ENCODE measurements around the gene TNFRSF13B.
"Not testable (repeated sequence)": the region's sequence is repeated elsewhere in the genome, so short reads cannot be mapped to it uniquely, and the experiment has no call there.

TNFRSF13B gene

DNA sequence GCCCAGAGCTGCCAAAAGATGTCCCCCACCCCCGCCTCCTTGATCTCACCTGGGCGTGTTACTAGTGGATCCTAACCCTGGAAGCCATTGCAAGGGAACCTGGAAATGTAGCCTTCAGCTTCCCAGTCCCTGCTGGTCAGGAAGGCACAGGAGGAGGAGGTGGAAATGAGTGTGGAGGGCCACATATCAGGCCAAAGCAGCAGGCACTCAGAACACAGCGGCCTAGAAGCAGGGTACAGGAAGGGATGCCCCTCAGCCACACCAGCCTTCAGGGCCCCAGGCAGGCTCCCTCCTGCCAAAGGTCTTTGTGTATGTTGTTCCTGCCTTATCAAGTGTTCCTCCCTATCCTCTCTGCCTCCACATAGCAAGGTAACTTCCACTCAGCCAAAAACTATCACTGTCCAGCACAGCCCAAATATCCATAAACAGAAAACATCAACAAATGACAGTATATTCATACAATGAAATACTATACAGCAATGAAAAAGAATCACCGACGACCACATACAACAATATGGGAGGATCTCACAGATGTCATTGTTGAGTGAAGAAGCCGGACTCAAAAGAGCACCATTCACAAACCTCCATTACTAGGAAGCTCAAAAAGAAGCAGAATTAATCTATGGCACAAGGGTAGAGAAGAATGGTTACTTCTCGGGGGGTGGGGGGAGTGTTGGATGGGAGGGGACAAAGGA is 28.2 kb upstream of the TNFRSF13B start:
- in situ Hi-C loops (cut with MboI; ENCODE audit: low pct_unique_long_range_greater_than_20kb, low sequenced_read_pairs, unreplicated experiment), result loop anchor here (25.0 kb wide), 1 partner anchor 312 kb away; the partner anchor contains the start of gene NT5M
- DNase-seq (ENCODE audit: low spot score), result no peak
- TF ChIP-seq, protein P1, sequence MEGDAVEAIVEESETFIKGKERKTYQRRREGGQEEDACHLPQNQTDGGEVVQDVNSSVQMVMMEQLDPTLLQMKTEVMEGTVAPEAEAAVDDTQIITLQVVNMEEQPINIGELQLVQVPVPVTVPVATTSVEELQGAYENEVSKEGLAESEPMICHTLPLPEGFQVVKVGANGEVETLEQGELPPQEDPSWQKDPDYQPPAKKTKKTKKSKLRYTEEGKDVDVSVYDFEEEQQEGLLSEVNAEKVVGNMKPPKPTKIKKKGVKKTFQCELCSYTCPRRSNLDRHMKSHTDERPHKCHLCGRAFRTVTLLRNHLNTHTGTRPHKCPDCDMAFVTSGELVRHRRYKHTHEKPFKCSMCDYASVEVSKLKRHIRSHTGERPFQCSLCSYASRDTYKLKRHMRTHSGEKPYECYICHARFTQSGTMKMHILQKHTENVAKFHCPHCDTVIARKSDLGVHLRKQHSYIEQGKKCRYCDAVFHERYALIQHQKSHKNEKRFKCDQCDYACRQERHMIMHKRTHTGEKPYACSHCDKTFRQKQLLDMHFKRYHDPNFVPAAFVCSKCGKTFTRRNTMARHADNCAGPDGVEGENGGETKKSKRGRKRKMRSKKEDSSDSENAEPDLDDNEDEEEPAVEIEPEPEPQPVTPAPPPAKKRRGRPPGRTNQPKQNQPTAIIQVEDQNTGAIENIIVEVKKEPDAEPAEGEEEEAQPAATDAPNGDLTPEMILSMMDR (IDR thresholded peaks at IDR 0.05; ENCODE audit: extremely low read depth, insufficient read depth, missing control alignments), result no peak

DNA sequence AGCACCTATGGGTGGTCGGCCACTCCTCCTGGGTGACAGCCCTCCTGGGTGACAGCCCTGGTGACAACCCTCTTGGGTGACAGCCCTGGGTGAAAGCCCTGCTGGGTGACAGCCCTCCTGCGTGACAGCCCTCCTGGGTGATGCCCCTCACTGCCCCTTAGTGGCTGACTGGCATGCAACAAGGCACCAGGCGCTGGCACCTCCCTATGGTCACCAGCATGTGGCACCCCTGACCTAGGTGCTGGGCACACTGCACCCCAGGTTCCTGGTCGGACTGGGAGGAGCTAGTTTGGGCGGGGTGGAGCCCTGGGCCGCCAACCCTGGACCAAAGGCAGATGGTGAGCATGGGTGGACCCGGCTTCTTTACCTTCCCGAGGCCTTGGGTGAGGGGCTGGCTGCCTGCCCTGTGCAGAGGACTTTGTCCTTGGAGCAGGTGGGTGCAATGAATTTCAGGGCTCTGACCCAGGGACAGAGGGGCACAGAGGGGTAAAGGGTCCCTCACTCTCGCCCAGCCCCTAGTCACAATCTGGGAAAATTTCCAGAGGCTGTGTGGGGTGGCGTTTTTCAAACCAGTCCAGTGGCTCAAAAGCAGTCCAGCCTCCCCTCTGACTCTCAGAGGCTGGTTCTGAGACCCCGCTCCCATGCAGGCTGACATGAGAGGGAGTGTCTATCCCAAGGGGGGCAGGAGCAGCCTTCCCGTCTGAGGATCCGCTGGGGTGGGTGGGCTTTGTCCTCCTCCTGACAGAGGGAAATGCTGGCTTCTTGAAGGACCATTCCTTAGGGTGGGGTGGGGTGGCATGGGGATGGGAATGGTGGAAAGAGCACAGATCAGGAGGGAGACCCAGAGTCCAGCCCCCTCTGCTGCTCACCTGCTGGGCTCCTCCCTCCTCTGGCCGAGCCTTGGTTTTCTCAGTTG is 25.9 kb upstream of the TNFRSF13B start:
- TF ChIP-seq, protein P1 (IDR thresholded peaks at IDR 0.05; ENCODE audit: extremely low read depth, insufficient read depth, missing control alignments), result no peak
- no peak for DNase-seq (ENCODE audit: low spot score)
- in situ Hi-C loops (cut with MboI; ENCODE audit: low pct_unique_long_range_greater_than_20kb, low sequenced_read_pairs, unreplicated experiment), result no loop called here

DNA sequence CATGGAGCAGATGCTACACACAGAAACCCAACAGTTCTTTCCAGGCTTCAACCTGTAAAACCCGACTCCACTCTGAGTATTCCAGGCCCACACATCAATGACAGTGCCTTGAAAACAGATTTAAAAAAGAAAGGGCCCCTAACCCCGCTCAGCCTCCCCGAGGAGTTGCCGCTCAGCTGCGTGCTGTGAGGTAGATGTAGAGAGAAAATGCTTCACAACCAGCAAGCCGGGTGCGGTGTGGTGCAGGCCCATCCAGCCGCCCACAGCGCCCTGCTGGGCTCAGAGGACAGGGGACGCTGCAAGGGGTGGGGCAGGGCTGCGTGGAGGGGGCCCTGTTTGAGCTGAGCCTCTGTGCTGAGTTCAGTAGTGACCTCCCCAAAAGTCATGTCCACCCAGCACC is 24.8 kb upstream of the TNFRSF13B start:
- in situ Hi-C loops (cut with MboI; ENCODE audit: low pct_unique_long_range_greater_than_20kb, low sequenced_read_pairs, unreplicated experiment); DNase-seq (ENCODE audit: low spot score): not testable (repeated sequence)

DNA sequence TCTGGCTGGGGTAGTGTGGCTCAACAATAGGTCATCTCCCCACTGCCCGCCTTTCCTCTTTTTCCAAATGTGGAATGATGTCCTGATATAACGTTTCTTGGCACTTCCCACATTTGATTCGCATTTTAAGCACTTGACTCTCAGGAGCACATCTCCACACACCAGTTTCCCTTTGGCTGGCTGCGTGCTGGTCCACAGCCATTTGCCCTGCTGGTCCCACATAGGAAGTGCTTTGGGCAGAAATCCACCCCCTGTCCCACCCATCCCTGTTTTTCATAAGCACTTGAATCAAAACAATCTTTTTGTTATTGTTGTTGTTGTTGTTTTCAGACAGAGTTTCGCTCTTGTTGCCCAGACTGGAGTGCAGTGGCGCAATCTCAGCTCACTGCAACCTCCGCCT is 24.0 kb upstream of the TNFRSF13B start:
- TF ChIP-seq, protein P1 (IDR thresholded peaks at IDR 0.05; ENCODE audit: extremely low read depth, insufficient read depth, missing control alignments), result no peak
- in situ Hi-C loops (cut with MboI; ENCODE audit: low pct_unique_long_range_greater_than_20kb, low sequenced_read_pairs, unreplicated experiment), result no loop called here
- DNase-seq (ENCODE audit: low spot score), result no peak

DNA sequence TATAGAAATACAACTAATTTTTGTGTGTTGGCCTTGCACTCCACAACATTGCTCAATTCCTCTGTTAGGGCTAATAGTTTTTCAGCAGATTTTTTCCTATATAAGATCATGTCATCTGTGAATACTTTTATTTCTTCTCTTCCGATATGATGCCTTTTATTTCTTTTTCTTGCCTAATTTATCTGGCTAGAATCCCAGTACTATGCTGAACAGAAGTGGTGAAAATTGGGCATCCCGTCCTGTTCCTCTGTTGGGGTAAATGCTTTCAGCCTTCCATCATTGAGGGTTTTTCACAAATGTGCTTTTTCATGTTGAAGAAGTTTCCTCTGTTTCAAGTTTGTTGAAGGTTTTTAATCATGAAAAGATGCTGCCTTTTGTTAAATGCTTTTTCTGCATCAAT is 22.7 kb upstream of the TNFRSF13B start:
- TF ChIP-seq, protein P1 (IDR thresholded peaks at IDR 0.05; ENCODE audit: extremely low read depth, insufficient read depth, missing control alignments), result no peak
- in situ Hi-C loops (cut with MboI; ENCODE audit: low pct_unique_long_range_greater_than_20kb, low sequenced_read_pairs, unreplicated experiment), result no loop called here
- no peak for DNase-seq (ENCODE audit: low spot score)

DNA sequence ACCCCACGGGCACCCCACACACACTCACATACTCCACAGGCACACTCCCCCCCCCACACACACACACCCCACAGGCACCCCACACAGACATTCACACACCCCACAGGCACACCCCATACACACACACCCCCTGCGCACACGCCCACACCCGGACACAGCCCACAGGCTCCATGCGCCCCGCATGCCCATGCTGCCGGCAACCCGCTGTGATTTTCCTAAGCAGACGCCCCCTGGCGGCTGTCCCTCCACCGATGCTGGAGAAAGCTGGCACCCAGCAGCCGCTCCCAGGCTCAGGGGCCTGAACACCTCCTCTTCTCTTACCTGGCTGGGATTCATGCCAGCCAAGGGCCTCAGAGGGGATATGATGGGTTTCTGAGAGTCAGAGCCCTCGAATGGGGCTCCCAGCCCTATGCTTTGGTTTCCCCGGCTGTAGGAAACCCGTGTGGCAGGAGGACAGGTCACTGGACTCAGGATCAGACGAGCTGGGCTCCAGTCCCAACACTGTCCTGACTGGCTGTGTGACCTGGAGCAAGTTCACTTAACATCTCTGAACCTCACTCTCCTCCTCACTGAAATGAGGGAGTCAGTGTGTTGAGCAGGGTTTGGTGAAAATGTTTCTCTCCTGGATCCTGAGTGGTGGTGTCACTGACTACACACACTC is 19.6 kb upstream of the TNFRSF13B start:
- in situ Hi-C loops (cut with MboI; ENCODE audit: low pct_unique_long_range_greater_than_20kb, low sequenced_read_pairs, unreplicated experiment), result no loop called here
- peak; percentile 79 for DNase-seq (ENCODE audit: low spot score)
- TF ChIP-seq, protein P1 (IDR thresholded peaks at IDR 0.05; ENCODE audit: extremely low read depth, insufficient read depth, missing control alignments), result peak; percentile 85

Measured in GM13977 (cell line).